Subcutaneous abdominal adipose tissue (tissue), 5 donors: ENCODE data around the gene KCNQ4.

Source experiments
- H3K27ac ChIP-seq: one replicate; pipeline ENCODE4 v1.7.0; 2013; ENCODE audit warnings: low read depth, mild to moderate bottlenecking, inconsistent platforms, low read length, moderate library complexity
- H3K27me3 ChIP-seq, 5 donors: one replicate each; pipeline ENCODE4 v1.7.0; 2013; ENCODE audit warnings: low read length in 5 of 5, inconsistent platforms in 1 of 5; ENCODE audit not compliant: control insufficient read depth in 5 of 5, insufficient read depth in 4 of 5
- H3K36me3 ChIP-seq, 5 donors: one replicate each; pipeline ENCODE4 v1.7.0; 2013; ENCODE audit warnings: low read length in 5 of 5; ENCODE audit not compliant: control insufficient read depth in 5 of 5, insufficient read depth in 5 of 5
- H3K4me1 ChIP-seq, 5 donors: one replicate each; pipeline ENCODE4 v1.7.0; 2013; ENCODE audit warnings: low read length in 5 of 5, mild to moderate bottlenecking in 3 of 5, moderate library complexity in 1 of 5; ENCODE audit not compliant: control insufficient read depth in 5 of 5, insufficient read depth in 5 of 5
- H3K4me3 ChIP-seq, 5 donors: one replicate each; pipeline ENCODE4 v1.7.0; 2013; ENCODE audit warnings: low read length in 5 of 5, low read depth in 1 of 5
- H3K9ac ChIP-seq, 5 donors: one replicate each; pipeline ENCODE4 v1.7.0; 2013; ENCODE audit warnings: low read length in 5 of 5, mild to moderate bottlenecking in 4 of 5, moderate library complexity in 3 of 5
- H3K9me3 ChIP-seq, 5 donors: one replicate each; pipeline ENCODE4 v1.7.0; 2013; ENCODE audit warnings: low read length in 5 of 5; ENCODE audit not compliant: control insufficient read depth in 5 of 5
- donor health status: healthy.
- donor health status: healthy.
- donor health status: healthy.
- donor health status: healthy.
- donor health status: healthy.

KCNQ4 gene

GRCh38 chr1:40825996-40826395, 42.4 kb downstream of the KCNQ4 start:
- H3K4me1 ChIP-seq = no peaks in the 10 kb centered on the region
- no peaks in the 10 kb centered on the region for H3K27me3 ChIP-seq
- no peak overlapping the region for H3K4me3 ChIP-seq
- no peak overlapping the region for H3K27ac ChIP-seq
- no peak overlapping the region for H3K9ac ChIP-seq
- no peaks in the 10 kb centered on the region for H3K9me3 ChIP-seq
- no peaks in the 10 kb centered on the region for H3K36me3 ChIP-seq

DNA sequence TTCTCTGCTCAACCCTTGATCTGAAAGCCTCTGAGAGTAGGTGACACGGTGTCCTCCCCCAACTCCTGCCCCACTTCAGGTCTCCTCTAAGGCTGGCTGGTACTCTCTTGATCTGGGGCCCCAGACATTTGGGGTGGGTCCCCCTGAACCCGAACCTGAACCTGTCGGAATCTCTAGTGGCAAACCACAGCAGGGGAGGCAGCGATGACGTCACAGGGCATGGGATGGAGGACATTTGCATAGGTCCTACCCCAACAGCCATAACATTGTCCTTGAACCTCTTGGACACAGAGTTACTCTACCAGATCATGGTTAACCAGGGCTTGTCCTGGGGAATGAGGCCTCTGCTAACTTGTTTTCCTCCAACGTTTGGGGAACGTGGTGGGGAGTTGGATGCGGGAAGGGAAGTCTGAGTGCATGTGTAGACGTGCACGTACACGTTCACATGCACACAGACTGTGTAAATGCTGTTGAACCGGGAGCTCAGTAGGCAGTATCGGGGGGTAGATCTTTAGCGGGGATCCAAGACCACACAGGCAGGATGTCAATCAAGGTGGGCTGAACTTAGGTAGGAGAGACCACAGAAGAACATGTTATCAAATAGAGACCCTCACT, 46.2 kb downstream of the KCNQ4 start:
- Histone ChIP-seq H3K27me3 (no peaks in the 10 kb centered on the region), H3K27ac (no peak overlapping the region), H3K4me3 (no peak overlapping the region), H3K4me1 (no peaks in the 10 kb centered on the region), H3K36me3 (peaks cover 0 to 1% (median 0%) of the 10 kb centered on the region in 5 donors), H3K9ac (no peak overlapping the region), H3K9me3 (no peaks in the 10 kb centered on the region)

DNA sequence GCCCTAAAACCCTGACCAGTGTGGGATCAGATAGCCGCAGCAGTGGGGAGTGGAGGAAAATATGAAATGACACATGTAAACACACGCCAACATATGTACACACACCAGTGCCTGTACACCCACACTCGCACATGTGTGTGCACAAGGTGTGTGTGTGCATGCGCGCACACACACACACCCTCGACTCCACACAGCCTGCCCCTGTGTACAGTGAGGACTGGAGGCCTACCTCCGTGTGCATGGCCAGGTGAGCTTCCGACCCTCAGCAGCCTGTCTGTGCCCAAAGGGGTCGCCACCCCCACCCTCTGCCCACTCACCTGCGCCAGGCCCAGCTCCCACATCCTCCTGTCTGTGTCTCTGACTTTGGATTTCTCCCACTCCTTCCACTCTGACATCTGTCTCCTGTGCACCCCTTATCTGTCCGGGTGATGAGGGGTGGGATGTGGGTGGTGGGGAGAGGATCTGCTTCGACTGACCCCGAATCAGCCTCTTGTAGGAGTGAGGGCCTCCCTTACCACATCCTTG, 46.9 kb downstream of the KCNQ4 start:
- Histone ChIP-seq H3K27ac (no peak overlapping the region), H3K9me3 (no peaks in the 10 kb centered on the region), H3K4me3 (no peak overlapping the region), H3K27me3 (no peaks in the 10 kb centered on the region), H3K36me3 (peaks cover 0 to 3% (median 0%) of the 10 kb centered on the region in 5 donors), H3K9ac (no peak overlapping the region), H3K4me1 (no peaks in the 10 kb centered on the region)

DNA sequence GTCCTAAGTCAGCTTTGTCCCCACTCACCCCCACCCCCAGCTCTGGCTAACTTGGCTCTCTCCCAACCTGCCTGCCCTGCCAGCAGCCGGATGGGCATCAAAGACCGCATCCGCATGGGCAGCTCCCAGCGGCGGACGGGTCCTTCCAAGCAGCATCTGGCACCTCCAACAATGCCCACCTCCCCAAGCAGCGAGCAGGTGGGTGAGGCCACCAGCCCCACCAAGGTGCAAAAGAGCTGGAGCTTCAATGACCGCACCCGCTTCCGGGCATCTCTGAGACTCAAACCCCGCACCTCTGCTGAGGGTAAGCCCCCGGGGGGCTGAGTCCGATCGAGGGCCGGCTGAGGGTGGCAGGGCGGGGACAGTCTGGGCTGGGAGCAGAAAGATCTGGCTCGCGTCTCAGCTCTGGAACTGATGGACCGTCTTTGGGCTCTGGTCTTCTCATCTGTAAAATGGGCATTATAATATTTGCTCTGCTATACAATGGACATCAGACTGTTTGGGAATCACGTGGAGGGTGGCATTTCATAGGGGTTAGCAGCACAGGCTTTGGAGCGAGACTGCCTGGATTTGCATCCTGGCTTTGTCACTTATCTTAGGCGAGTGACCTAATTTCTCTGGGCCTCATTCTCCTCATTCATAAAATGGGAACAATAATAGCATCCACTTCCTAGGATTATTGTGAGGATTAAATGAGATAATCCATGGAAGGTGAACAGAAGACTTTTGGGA, 47.6 kb downstream of the KCNQ4 start:
- H3K27me3 ChIP-seq = no peaks in the 10 kb centered on the region
- H3K9me3 ChIP-seq = no peaks in the 10 kb centered on the region
- H3K27ac ChIP-seq = no peak overlapping the region
- no peaks in the 10 kb centered on the region for H3K4me1 ChIP-seq
- H3K4me3 ChIP-seq = no peak overlapping the region
- no peak overlapping the region for H3K9ac ChIP-seq
- peaks cover 0 to 3% (median 0%) of the 10 kb centered on the region in 5 donors for H3K36me3 ChIP-seq

GRCh38 chr1:40833979-40834378, 50.4 kb downstream of the KCNQ4 start:
- peaks cover 0 to 5% (median 2%) of the 10 kb centered on the region in 5 donors for H3K27me3 ChIP-seq
- H3K9ac ChIP-seq = no peak overlapping the region
- H3K4me3 ChIP-seq = no peak overlapping the region
- peaks cover 0 to 3% (median 0%) of the 10 kb centered on the region in 5 donors for H3K36me3 ChIP-seq
- H3K27ac ChIP-seq = no peak overlapping the region
- H3K4me1 ChIP-seq = no peaks in the 10 kb centered on the region
- no peaks in the 10 kb centered on the region for H3K9me3 ChIP-seq

DNA sequence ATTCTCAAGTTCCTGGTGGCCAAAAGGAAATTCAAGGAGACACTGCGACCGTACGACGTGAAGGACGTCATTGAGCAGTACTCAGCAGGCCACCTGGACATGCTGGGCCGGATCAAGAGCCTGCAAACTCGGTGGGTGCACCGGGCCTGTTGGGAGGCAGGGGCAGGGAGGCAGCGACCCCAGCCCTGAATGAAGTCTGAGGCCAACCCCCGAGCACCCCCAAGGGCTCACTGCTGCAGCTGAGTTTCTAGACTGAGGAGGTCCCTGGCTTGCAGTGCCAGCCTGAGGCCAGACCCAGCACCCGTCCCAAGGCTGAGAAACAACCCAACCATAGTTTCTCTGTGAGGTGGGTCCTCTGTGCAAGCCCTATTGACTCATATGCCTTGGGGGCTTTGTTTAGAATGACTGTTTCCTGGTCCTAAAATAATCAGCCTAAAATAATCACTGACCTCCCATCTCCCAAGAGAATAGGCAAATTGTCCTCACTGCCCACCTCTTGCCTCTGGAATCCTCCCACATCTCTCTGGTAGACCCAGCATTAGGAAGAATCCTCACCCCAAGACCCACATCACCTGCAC, 51.5 kb downstream of the KCNQ4 start:
- H3K36me3 ChIP-seq = peaks cover 0 to 3% (median 0%) of the 10 kb centered on the region in 5 donors

GRCh38 chr1:40836283-40836682, 52.7 kb downstream of the KCNQ4 start:
- H3K9ac ChIP-seq = no peak overlapping the region
- H3K4me1 ChIP-seq = no peaks in the 10 kb centered on the region
- H3K9me3 ChIP-seq = no peaks in the 10 kb centered on the region
- no peak overlapping the region for H3K4me3 ChIP-seq
- H3K27me3 ChIP-seq = peaks cover 0 to 6% (median 2%) of the 10 kb centered on the region in 5 donors
- peaks cover 0 to 3% (median 0%) of the 10 kb centered on the region in 5 donors for H3K36me3 ChIP-seq
- H3K27ac ChIP-seq = no peak overlapping the region

More for the DNA sequence above, 51.5 kb downstream of the KCNQ4 start:
- Histone ChIP-seq H3K4me1 (no peaks in the 10 kb centered on the region), H3K4me3 (no peak overlapping the region), H3K9ac (no peak overlapping the region), H3K27me3 (peaks cover 0 to 6% (median 2%) of the 10 kb centered on the region in 5 donors), H3K9me3 (no peaks in the 10 kb centered on the region), H3K27ac (no peak overlapping the region)

- peaks cover 0 to 3% (median 0%) of the 10 kb centered on the region in 5 donors for H3K36me3 ChIP-seq
- H3K4me1 ChIP-seq = no peaks in the 10 kb centered on the region
- H3K4me3 ChIP-seq = no peak overlapping the region
- H3K9me3 ChIP-seq = peaks cover 0 to 2% (median 1%) of the 10 kb centered on the region in 5 donors
- no peak overlapping the region for H3K27ac ChIP-seq
- H3K27me3 ChIP-seq = peaks cover 0 to 6% (median 2%) of the 10 kb centered on the region in 5 donors
- H3K9ac ChIP-seq = no peak overlapping the region
Observed at GRCh38 chr1:40837601-40838000, 54.0 kb downstream of the KCNQ4 start.

GRCh38 chr1:40838045-40838979, 54.7 kb downstream of the KCNQ4 start:
- Histone ChIP-seq H3K27me3 (peaks cover 0 to 7% (median 2%) of the 10 kb centered on the region in 5 donors), H3K4me3 (peak overlapping the region in 1 of 5 donors; percentile 9), H3K36me3 (peaks cover 0 to 3% (median 0%) of the 10 kb centered on the region in 5 donors), H3K9me3 (peaks cover 0 to 5% (median 2%) of the 10 kb centered on the region in 5 donors), H3K9ac (no peak overlapping the region), H3K27ac (no peak overlapping the region), H3K4me1 (no peaks in the 10 kb centered on the region)
